HCT116 (cell line): Measurements from ENCODE around the gene UVRAG.

ENCODE experiments used
- CTCF ChIP-seq, 3 experiments: fragments of 200-600 bp in 1 of 3; sonication (generic) in 1 of 3; IDR thresholded peaks in 2 of 3; conservative IDR thresholded peaks in 1 of 3; 2 replicates each; pipeline ENCODE4 v1.5.1; 2012 to 2017; ENCODE audit warnings: low read depth in 2 of 3, low read length in 2 of 3, antibody characterized with exemption in 1 of 3, borderline replicate concordance in 1 of 3, control low read depth in 1 of 3, mild to moderate bottlenecking in 1 of 3, mixed read lengths in 1 of 3, mixed run types in 1 of 3, moderate library complexity in 1 of 3; ENCODE audit not compliant: insufficient read depth in 1 of 3
- EZH2phosphoT487 ChIP-seq: fragments of 200-600 bp; IDR thresholded peaks from 2 replicates; pipeline ENCODE4 v1.6.1; 2018; ENCODE audit warnings: antibody characterized with exemption, borderline replicate concordance
- POLR2A ChIP-seq: IDR thresholded peaks from 2 replicates; pipeline ENCODE4 v1.7.0; 2011; ENCODE audit warnings: borderline replicate concordance; ENCODE audit not compliant: insufficient read depth, insufficient read length; ENCODE audit errors: extremely low read depth

GRCh38 chr11:76163289-76163880, 348.4 kb downstream of the UVRAG start:
- TF ChIP-seq POLR2A (no peak), CTCF (IDR thresholded peaks at IDR 0.05 in 2 of 3, conservative IDR thresholded peaks at IDR 0.05 in 1 of 3; ENCODE audit: borderline replicate concordance in 1 of 3, insufficient read depth in 1 of 3, low read depth in 2 of 3, low read length in 2 of 3) (no peak), EZH2phosphoT487 (no peak)
